GM12878 (cell line): ENCODE results near the gene PRDM16.

Experiments used
- EZH2 ChIP-seq: IDR thresholded peaks from 2 replicates; pipeline ENCODE4 v1.6.1; 2012; ENCODE audit warnings: low read depth, mild to moderate bottlenecking, control low read depth, inconsistent platforms, low read length, borderline replicate concordance; ENCODE audit not compliant: control insufficient read depth
- POLR2AphosphoS2 ChIP-seq: IDR thresholded peaks from 2 replicates; pipeline ENCODE4 v1.6.1; 2011; ENCODE audit warnings: low read depth, mild to moderate bottlenecking, low read length, improper control_type of control experiment, moderate library complexity
- SMC3 ChIP-seq: IDR thresholded peaks from 2 replicates; pipeline ENCODE4 v1.6.1; 2011; ENCODE audit warnings: low read length, improper control_type of control experiment, borderline replicate concordance
- ZBED1 ChIP-seq: IDR thresholded peaks from 2 replicates; pipeline ENCODE4 v1.6.1; 2016; ENCODE audit warnings: borderline replicate concordance
- TF ChIP-seq, protein P1 (sequence below), 3 experiments: IDR thresholded peaks in 2 of 3; conservative IDR thresholded peaks in 1 of 3; 2 replicates each; pipeline ENCODE4 v1.5.1; 2011; ENCODE audit warnings: low read depth in 3 of 3, low read length in 3 of 3, mild to moderate bottlenecking in 3 of 3, control low read depth in 2 of 3, moderate library complexity in 2 of 3, inconsistent platforms in 1 of 3, mixed read lengths in 1 of 3; ENCODE audit not compliant: control insufficient read depth in 2 of 3, insufficient read depth in 1 of 3; ENCODE audit errors: extremely low read depth in 1 of 3

DNA sequence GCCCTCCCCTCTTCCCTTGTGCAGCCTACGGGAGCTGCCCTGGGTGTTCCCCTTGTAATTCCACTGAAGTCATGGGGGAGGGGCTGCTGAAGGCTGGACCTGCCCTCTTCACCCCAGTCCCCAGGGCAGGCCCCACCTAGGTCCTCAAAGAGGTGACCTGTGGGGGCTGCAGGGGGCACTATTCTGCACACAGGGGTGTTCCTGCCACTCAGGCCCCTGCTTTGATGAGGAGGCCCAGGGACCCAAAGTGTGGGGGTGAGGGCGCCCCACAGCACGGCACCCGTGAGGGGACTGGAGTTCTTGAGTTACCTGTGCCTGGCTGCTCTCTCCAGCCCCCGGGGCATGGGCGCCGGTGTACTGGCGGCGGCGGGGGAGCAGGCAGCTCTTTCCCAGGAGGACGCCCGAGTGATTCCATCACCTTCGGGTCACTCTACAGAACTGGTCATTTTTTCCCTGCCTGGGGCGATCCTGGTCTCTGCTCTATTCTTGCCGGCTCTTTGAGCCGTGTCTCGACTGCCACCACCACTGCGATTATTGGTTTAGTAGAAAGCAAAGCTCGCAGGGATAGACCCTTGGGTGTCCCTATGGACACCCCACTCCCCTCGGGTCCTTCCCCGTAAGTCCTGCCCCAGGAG is 6.9 kb upstream of the PRDM16 start:
- TF ChIP-seq ZBED1 (no peak), EZH2 (no peak), POLR2AphosphoS2 (no peak), SMC3 (no peak)
- TF ChIP-seq, protein P1, sequence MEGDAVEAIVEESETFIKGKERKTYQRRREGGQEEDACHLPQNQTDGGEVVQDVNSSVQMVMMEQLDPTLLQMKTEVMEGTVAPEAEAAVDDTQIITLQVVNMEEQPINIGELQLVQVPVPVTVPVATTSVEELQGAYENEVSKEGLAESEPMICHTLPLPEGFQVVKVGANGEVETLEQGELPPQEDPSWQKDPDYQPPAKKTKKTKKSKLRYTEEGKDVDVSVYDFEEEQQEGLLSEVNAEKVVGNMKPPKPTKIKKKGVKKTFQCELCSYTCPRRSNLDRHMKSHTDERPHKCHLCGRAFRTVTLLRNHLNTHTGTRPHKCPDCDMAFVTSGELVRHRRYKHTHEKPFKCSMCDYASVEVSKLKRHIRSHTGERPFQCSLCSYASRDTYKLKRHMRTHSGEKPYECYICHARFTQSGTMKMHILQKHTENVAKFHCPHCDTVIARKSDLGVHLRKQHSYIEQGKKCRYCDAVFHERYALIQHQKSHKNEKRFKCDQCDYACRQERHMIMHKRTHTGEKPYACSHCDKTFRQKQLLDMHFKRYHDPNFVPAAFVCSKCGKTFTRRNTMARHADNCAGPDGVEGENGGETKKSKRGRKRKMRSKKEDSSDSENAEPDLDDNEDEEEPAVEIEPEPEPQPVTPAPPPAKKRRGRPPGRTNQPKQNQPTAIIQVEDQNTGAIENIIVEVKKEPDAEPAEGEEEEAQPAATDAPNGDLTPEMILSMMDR (IDR thresholded peaks at IDR 0.05 in 2 of 3, conservative IDR thresholded peaks at IDR 0.05 in 1 of 3; ENCODE audit: control insufficient read depth in 2 of 3, extremely low read depth in 1 of 3, insufficient read depth in 1 of 3, low read depth in 3 of 3, low read length in 3 of 3) = no peak
